Left ventricle myocardium superior (tissue), 1 donor: ENCODE data around the gene CD83. TPM values are rescaled to one million over a fixed set of nuclear protein-coding genes. Genes with fewer than 3 reads are reported as not detected.
"Not testable (repeated sequence)": the region's sequence is repeated elsewhere in the genome, so short reads cannot be mapped to it uniquely, and the experiment has no call there.

Experiments used
- ATAC-seq: fragments of 200-7000 bp; cut with Tn5 transposase; one replicate; pipeline ENCODE4 v1.9.1; 2020; ENCODE audit warnings: mild to moderate bottlenecking, moderate library complexity
- DNase-seq: peaks from one replicate; pipeline ENCODE4 v3.0.0-alpha.2; 2020
- intact Hi-C: fragments of 100-400 bp; cut with micrococcal nuclease; formaldehyde crosslinking; loops from one replicate; pipeline ENCODE4 v1.11.0; 2022
- total RNA-seq: library from RNA; stranded (reverse); fragmentation: NEBNext Ultra II Directional; extraction: Animal tissue kit (Norgen Biotek cat#: 25700); gene quantifications from one replicate; pipeline ENCODE4 v1.2.1, GENCODE V29; 2021
- donor health status: DM: no; HTN: yes; CAD: no; lungs with severe emphysema.

The CD83 gene
- total RNA-seq, 1 donor from 2014 or later = 1.6 TPM

GRCh38 chr6:14142063-14142450, 24.5 kb downstream of the CD83 start:
- intact Hi-C loops = loop anchor here (10.0 kb wide), 1 partner anchor 237 kb away; no protein-coding TSS in a partner anchor
- DNase-seq (no peak), ATAC-seq (no peak)

GRCh38 chr6:14142511-14143223, 25.1 kb downstream of the CD83 start:
- ATAC-seq (peak; percentile 22), DNase-seq (no peak)
- intact Hi-C loops = loop anchor here (10.0 kb wide), 1 partner anchor 238 kb away; no protein-coding TSS in a partner anchor

- ATAC-seq = no peak
- intact Hi-C loops = loop anchor here (10.0 kb wide), 1 partner anchor 239 kb away; no protein-coding TSS in a partner anchor
- no peak for DNase-seq
Observed at GRCh38 chr6:14143305-14143704, 25.7 kb downstream of the CD83 start.

- ATAC-seq (peak; percentile 85), DNase-seq (peak; percentile 67)
- intact Hi-C loops = loop anchor here (10.0 kb wide), 1 partner anchor 240 kb away; no protein-coding TSS in a partner anchor
Observed at GRCh38 chr6:14144678-14145113, 27.1 kb downstream of the CD83 start.

- intact Hi-C loops = loop anchor here (10.0 kb wide), 1 partner anchor 242 kb away; no protein-coding TSS in a partner anchor
- ATAC-seq (no peak), DNase-seq (no peak)
Observed at GRCh38 chr6:14146506-14147096, 29.0 kb downstream of the CD83 start.

GRCh38 chr6:14147891-14148290, 30.3 kb downstream of the CD83 start:
- ATAC-seq = no peak
- intact Hi-C loops = loop anchor here (10.0 kb wide), 1 partner anchor 243 kb away; no protein-coding TSS in a partner anchor
- DNase-seq = no peak

GRCh38 chr6:14148471-14148870, 30.9 kb downstream of the CD83 start:
- intact Hi-C loops = loop anchor here (10.0 kb wide), 1 partner anchor 244 kb away; no protein-coding TSS in a partner anchor
- no peak for ATAC-seq

GRCh38 chr6:14149053-14149738, 31.6 kb downstream of the CD83 start:
- intact Hi-C loops = loop anchor here (10.0 kb wide), 1 partner anchor 244 kb away; no protein-coding TSS in a partner anchor
- DNase-seq (no peak), ATAC-seq (no peak)

More at GRCh38 chr6:14148471-14148870, 30.9 kb downstream of the CD83 start:
- no peak for DNase-seq

- no peak for DNase-seq
- ATAC-seq = no peak
- intact Hi-C loops = loop anchor here (10.0 kb wide), 1 partner anchor 245 kb away; no protein-coding TSS in a partner anchor
Observed at GRCh38 chr6:14149739-14150130, 32.2 kb downstream of the CD83 start.

- DNase-seq, ATAC-seq, intact Hi-C loops: not testable (repeated sequence)
Observed at GRCh38 chr6:14151300-14151699, 33.7 kb downstream of the CD83 start.

- DNase-seq (no peak), ATAC-seq (no peak)
- intact Hi-C loops = no loop called here
Observed at GRCh38 chr6:14151773-14152172, 34.2 kb downstream of the CD83 start.

GRCh38 chr6:14153228-14153627, 35.7 kb downstream of the CD83 start:
- DNase-seq (no peak), ATAC-seq (no peak)
- intact Hi-C loops = no loop called here

- ATAC-seq (no peak), DNase-seq (no peak)
- intact Hi-C loops = no loop called here
Observed at GRCh38 chr6:14159090-14159489, 41.5 kb downstream of the CD83 start.

GRCh38 chr6:14162826-14163225, 45.3 kb downstream of the CD83 start:
- no peak for ATAC-seq
- intact Hi-C loops = no loop called here
- no peak for DNase-seq

GRCh38 chr6:14165091-14165490, 47.5 kb downstream of the CD83 start:
- ATAC-seq (no peak), DNase-seq (no peak)
- intact Hi-C loops = no loop called here

GRCh38 chr6:14166839-14167238, 49.3 kb downstream of the CD83 start:
- intact Hi-C loops = no loop called here
- no peak for DNase-seq
- no peak for ATAC-seq

GRCh38 chr6:14170128-14170527, 52.6 kb downstream of the CD83 start:
- ATAC-seq (no peak), DNase-seq (no peak)
- intact Hi-C loops = no loop called here

GRCh38 chr6:14172562-14172961, 55.0 kb downstream of the CD83 start:
- ATAC-seq = no peak
- DNase-seq = no peak
- intact Hi-C loops = no loop called here

GRCh38 chr6:14174226-14174625, 56.7 kb downstream of the CD83 start:
- DNase-seq (no peak), ATAC-seq (no peak)
- intact Hi-C loops = no loop called here

GRCh38 chr6:14174996-14175395, 57.4 kb downstream of the CD83 start:
- intact Hi-C loops = no loop called here
- DNase-seq (no peak), ATAC-seq (no peak)
